T-cell (primary cell): Measurements from ENCODE around the gene SERPINC1. TPM values are rescaled to one million over a fixed set of nuclear protein-coding genes. Genes with fewer than 3 reads are reported as not detected.
A peak's percentile ranks its signal among the peaks of the same experiment; 100 is the strongest.

Experiments used
- ATAC-seq, 4 experiments: fragments of 200-7000 bp in 3 of 4; fragments of 150-1000 bp in 1 of 4; cut with Tn5 transposase; replicated peaks in 1 of 4; 1 replicate in 3 of 4; 2 replicates in 1 of 4; pipeline ENCODE4 v1.10.0; 2021; ENCODE audit warnings: moderate library complexity in 3 of 4, mild to moderate bottlenecking in 2 of 4, moderate number of reproducible peaks in 1 of 4
- CTCF ChIA-PET, 2 donors: fragments of 300-600 bp; sonication (Branson Sonifier 250); formaldehyde crosslinking; loops; one replicate each; lab custom pipeline; 2022; ENCODE audit warnings: antibody characterized with exemption in 2 of 2; lab: Charles Lee
- POLR2A ChIA-PET, 2 donors: fragments of 300-600 bp; sonication (Branson Sonifier 250); formaldehyde crosslinking; loops; one replicate each; lab custom pipeline; 2022; ENCODE audit warnings: antibody characterized with exemption in 2 of 2; lab: Charles Lee
- DNase-seq, 35 experiments: peaks; one replicate each; pipeline versions ENCODE4 v3.0.0 to v3.0.0-alpha.2; 2013 to 2023
- H3K27ac ChIP-seq: one replicate; pipeline ENCODE4 v1.5.1; 2013; ENCODE audit warnings: low read length
- H3K27me3 ChIP-seq, 2 experiments: replicated peaks in 1 of 2; 1 replicate in 1 of 2; 2 replicates in 1 of 2; pipeline versions ENCODE4 v1.6.1 to v1.7.0; 2013; ENCODE audit warnings: low read length in 1 of 2, mixed read lengths in 1 of 2; ENCODE audit not compliant: control insufficient read depth in 2 of 2, insufficient read depth in 2 of 2; ENCODE audit errors: extremely low read depth in 1 of 2
- H3K36me3 ChIP-seq, 2 donors: 1 replicate in 1 of 2; 2 replicates in 1 of 2; pipeline versions ENCODE4 v1.6.1 to v1.7.0; 2013; ENCODE audit warnings: low read length in 1 of 2; ENCODE audit not compliant: control insufficient read depth in 2 of 2, insufficient read depth in 1 of 2; ENCODE audit errors: extremely low read depth in 1 of 2
- H3K4me1 ChIP-seq, 2 experiments: 1 replicate in 1 of 2; 2 replicates in 1 of 2; pipeline versions ENCODE4 v1.6.1 to v1.7.0; 2013; ENCODE audit warnings: low read length in 2 of 2, mixed read lengths in 1 of 2; ENCODE audit not compliant: insufficient read depth in 2 of 2, control insufficient read depth in 1 of 2; ENCODE audit errors: extremely low read depth in 1 of 2
- H3K4me3 ChIP-seq, 2 donors: 1 replicate in 1 of 2; 2 replicates in 1 of 2; pipeline versions ENCODE4 v1.5.1 to v1.7.0; 2013; ENCODE audit warnings: mild to moderate bottlenecking in 2 of 2, low read length in 1 of 2, moderate library complexity in 1 of 2; ENCODE audit not compliant: control insufficient read depth in 1 of 2; ENCODE audit errors: extremely low read depth in 1 of 2
- H3K9me3 ChIP-seq: 2 replicates; pipeline ENCODE4 v1.7.0; 2013
- H3K27ac Mint-ChIP-seq, 2 donors: one replicate each; pipeline ENCODE4 v1.8.0; 2020 to 2021; ENCODE audit warnings: mild to moderate bottlenecking in 2 of 2, mixed read lengths in 2 of 2
- H3K27me3 Mint-ChIP-seq, 2 donors: one replicate each; pipeline ENCODE4 v1.8.0; 2021 to 2022; ENCODE audit warnings: mixed read lengths in 2 of 2
- H3K36me3 Mint-ChIP-seq: one replicate; pipeline ENCODE4 v1.8.0; 2021; ENCODE audit warnings: mixed read lengths
- H3K4me1 Mint-ChIP-seq, 3 donors: one replicate each; pipeline ENCODE4 v1.8.0; 2020 to 2022; ENCODE audit warnings: mixed read lengths in 3 of 3, mild to moderate bottlenecking in 1 of 3
- H3K4me3 Mint-ChIP-seq, 3 donors: one replicate each; pipeline ENCODE4 v1.8.0; 2020 to 2022; ENCODE audit warnings: mild to moderate bottlenecking in 3 of 3, mixed read lengths in 3 of 3, moderate library complexity in 3 of 3
- H3K9me3 Mint-ChIP-seq, 3 donors: one replicate each; pipeline ENCODE4 v1.8.0; 2020 to 2022; ENCODE audit warnings: mixed read lengths in 3 of 3
- WGBS: methylation state at CpG from one replicate; pipeline ENCODE4 v1.1.5; 2013; ENCODE audit warnings: missing lambda C conversion rate; ENCODE audit not compliant: insufficient coverage; 5-methylcytosine and 5-hydroxymethylcytosine counted together
- total RNA-seq, 35 experiments: library from RNA in 6 of 35; stranded (reverse) in 6 of 35; fragments of 120-200 nt in 1 of 35; gene quantifications; one replicate each; pipeline versions ENCODE4 v1.2.1 to v1.2.4 and lab custom pipeline; 2013 to 2026

SERPINC1 gene
- total RNA-seq, 5 donors from 2014 or later (not counting 1 experiment from before 2014, with no cell fraction given): 0.72 to 1.3 (median 0.95) TPM; not detected in 2

GRCh38 chr1:173917635-173918493 lies 737 bp upstream of the SERPINC1 start:
- Mint-ChIP-seq H3K27me3 (no peaks in the 10 kb centered on the region), H3K4me1 (no peaks in the 10 kb centered on the region), H3K27ac (no peak overlapping the region), H3K36me3 (no peaks in the 10 kb centered on the region), H3K4me3 (no peak overlapping the region), H3K9me3 (no peaks in the 10 kb centered on the region)
- POLR2A ChIA-PET: no interaction called here
- Histone ChIP-seq H3K27me3 (no peaks in the 10 kb centered on the region), H3K4me1 (no peaks in the 10 kb centered on the region), H3K36me3 (no peaks in the 10 kb centered on the region), H3K4me3 (no peak overlapping the region), H3K27ac (no peak overlapping the region), H3K9me3 (no peaks in the 10 kb centered on the region)
- 94% methylated on average over 5 of the region's 12 CpGs for WGBS
- ATAC-seq (no peak), DNase-seq (no peak)
- CTCF ChIA-PET: interaction anchor here in 1 of 2 donors (0.7 kb wide), 1 partner anchor 28 kb away, joined by 3 read pairs; no protein-coding TSS in a partner anchor

GRCh38 chr1:173916667-173917066 lies 460 bp downstream of the SERPINC1 start:
- ATAC-seq: no peak
- no peak overlapping the region for H3K27ac ChIP-seq
- ChIA-PET POLR2A (no interaction called here), CTCF (interaction anchor here in 1 of 2 donors (0.7 kb wide), 1 partner anchor 29 kb away, joined by 3 read pairs; no protein-coding TSS in a partner anchor)
- H3K36me3 Mint-ChIP-seq: no peaks in the 10 kb centered on the region
- H3K27me3 Mint-ChIP-seq: no peaks in the 10 kb centered on the region
- no peaks in the 10 kb centered on the region for H3K9me3 Mint-ChIP-seq
- H3K4me3 Mint-ChIP-seq: no peak overlapping the region
- no peaks in the 10 kb centered on the region for H3K9me3 ChIP-seq
- no peaks in the 10 kb centered on the region for H3K4me1 Mint-ChIP-seq
- no peak overlapping the region for H3K4me3 ChIP-seq
- H3K36me3 ChIP-seq: no peaks in the 10 kb centered on the region
- H3K4me1 ChIP-seq: no peaks in the 10 kb centered on the region
- H3K27ac Mint-ChIP-seq: no peak overlapping the region
- DNase-seq: no peak
- no peaks in the 10 kb centered on the region for H3K27me3 ChIP-seq
- WGBS: 74% methylated on average over 2 of the region's 4 CpGs

- no peak for ATAC-seq
- Histone ChIP-seq H3K4me3 (no peak overlapping the region), H3K27ac (no peak overlapping the region), H3K36me3 (no peaks in the 10 kb centered on the region), H3K4me1 (no peaks in the 10 kb centered on the region), H3K9me3 (no peaks in the 10 kb centered on the region), H3K27me3 (no peaks in the 10 kb centered on the region)
- Mint-ChIP-seq H3K4me1 (no peaks in the 10 kb centered on the region), H3K27ac (no peak overlapping the region), H3K9me3 (no peaks in the 10 kb centered on the region), H3K4me3 (no peak overlapping the region), H3K36me3 (no peaks in the 10 kb centered on the region), H3K27me3 (no peaks in the 10 kb centered on the region)
- POLR2A ChIA-PET: no interaction called here
- 86% methylated on average over 1 of the region's 2 CpGs for WGBS
- CTCF ChIA-PET: no interaction called here
- no peak for DNase-seq
Observed at GRCh38 chr1:173915596-173915995, 1.5 kb downstream of the SERPINC1 start.

GRCh38 chr1:173914366-173914871 lies 2.7 kb downstream of the SERPINC1 start:
- H3K4me1 ChIP-seq: no peaks in the 10 kb centered on the region
- Mint-ChIP-seq H3K36me3 (peaks cover 6% of the 10 kb centered on the region), H3K4me3 (no peak overlapping the region), H3K4me1 (no peaks in the 10 kb centered on the region), H3K27me3 (no peaks in the 10 kb centered on the region), H3K9me3 (no peaks in the 10 kb centered on the region), H3K27ac (no peak overlapping the region)
- ATAC-seq: no peak
- H3K36me3 ChIP-seq: no peaks in the 10 kb centered on the region
- H3K27me3 ChIP-seq: no peaks in the 10 kb centered on the region
- H3K9me3 ChIP-seq: no peaks in the 10 kb centered on the region
- 89% methylated on average over 12 of the region's 13 CpGs for WGBS
- no peak overlapping the region for H3K27ac ChIP-seq
- DNase-seq: peak in 16 of 35 experiments; percentile 1 to 43 (median 9)
- ChIA-PET POLR2A (interaction anchor here (0.6 to 0.7 kb wide), 2 partner anchors 35 to 585 kb away, joined by 3 read pairs; no protein-coding TSS in a partner anchor), CTCF (interaction anchor here in 1 of 2 donors (0.7 kb wide), 1 partner anchor 60 kb away, joined by 3 read pairs; no protein-coding TSS in a partner anchor)
- H3K4me3 ChIP-seq: no peak overlapping the region

GRCh38 chr1:173913111-173913510 lies 4.0 kb downstream of the SERPINC1 start:
- H3K4me3 ChIP-seq: no peak overlapping the region
- no peaks in the 10 kb centered on the region for H3K4me1 ChIP-seq
- ATAC-seq (no peak), DNase-seq (no peak)
- H3K27ac ChIP-seq: no peak overlapping the region
- peaks cover 0 to 3% (median 0%) of the 10 kb centered on the region in 3 donors for H3K9me3 Mint-ChIP-seq
- H3K4me3 Mint-ChIP-seq: no peak overlapping the region
- ChIA-PET CTCF (no interaction called here), POLR2A (no interaction called here)
- H3K9me3 ChIP-seq: no peaks in the 10 kb centered on the region
- no peaks in the 10 kb centered on the region for H3K4me1 Mint-ChIP-seq
- no peaks in the 10 kb centered on the region for H3K27me3 ChIP-seq
- WGBS: 87% methylated on average over 3 of the region's 3 CpGs
- H3K36me3 ChIP-seq: no peaks in the 10 kb centered on the region
- no peaks in the 10 kb centered on the region for H3K27me3 Mint-ChIP-seq
- H3K27ac Mint-ChIP-seq: no peak overlapping the region
- peaks cover 11% of the 10 kb centered on the region for H3K36me3 Mint-ChIP-seq

- Mint-ChIP-seq H3K9me3 (peaks cover 0 to 5% (median 0%) of the 10 kb centered on the region in 3 donors), H3K27me3 (no peaks in the 10 kb centered on the region), H3K4me3 (no peak overlapping the region), H3K27ac (no peak overlapping the region), H3K4me1 (peaks cover 9 to 14% (median 12%) of the 10 kb centered on the region in 3 donors), H3K36me3 (peaks cover 22% of the 10 kb centered on the region)
- Histone ChIP-seq H3K36me3 (peaks cover 0 to 3% of the 10 kb centered on the region in 2 donors), H3K4me1 (no peaks in the 10 kb centered on the region), H3K4me3 (no peak overlapping the region), H3K27ac (no peak overlapping the region), H3K9me3 (no peaks in the 10 kb centered on the region), H3K27me3 (no peaks in the 10 kb centered on the region)
- ChIA-PET CTCF (interaction anchor here in 1 of 2 donors (1.0 kb wide), 1 partner anchor 15 kb away, joined by 3 read pairs; no protein-coding TSS in a partner anchor), POLR2A (no interaction called here)
- DNase-seq (no peak), ATAC-seq (no peak)
- WGBS: 100% methylated on average over 2 of the region's 6 CpGs
Observed at GRCh38 chr1:173903827-173904531, 13.1 kb downstream of the SERPINC1 start.
